ENCODE measurements around the gene ZNF282.
"Not testable (repeated sequence)": the region's sequence is repeated elsewhere in the genome, so short reads cannot be mapped to it uniquely, and the experiment has no call there.

Gene ZNF282

DNA sequence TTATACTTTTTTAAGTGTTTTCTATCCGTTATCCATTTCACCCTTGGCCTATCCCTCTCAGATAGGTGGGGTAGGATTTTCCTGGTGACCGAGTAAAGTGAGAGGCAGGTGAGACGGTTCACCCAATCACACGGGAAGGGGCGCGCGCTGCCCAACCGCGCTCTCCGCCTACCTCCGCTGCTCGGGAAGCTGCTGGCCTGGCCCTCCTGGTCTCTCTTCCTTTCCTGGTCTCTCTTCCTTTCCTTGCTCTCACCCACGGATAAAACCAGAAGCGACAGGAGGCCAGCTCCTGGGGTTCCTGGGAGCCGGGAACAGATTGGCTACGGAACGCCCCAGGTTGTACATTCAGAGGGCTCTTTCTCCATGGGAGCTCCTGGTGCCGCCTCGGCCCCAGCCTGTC lies 29.8 kb downstream of the ZNF282 start:
- DNase-seq (ENCODE audit: low spot score): no peak

DNA sequence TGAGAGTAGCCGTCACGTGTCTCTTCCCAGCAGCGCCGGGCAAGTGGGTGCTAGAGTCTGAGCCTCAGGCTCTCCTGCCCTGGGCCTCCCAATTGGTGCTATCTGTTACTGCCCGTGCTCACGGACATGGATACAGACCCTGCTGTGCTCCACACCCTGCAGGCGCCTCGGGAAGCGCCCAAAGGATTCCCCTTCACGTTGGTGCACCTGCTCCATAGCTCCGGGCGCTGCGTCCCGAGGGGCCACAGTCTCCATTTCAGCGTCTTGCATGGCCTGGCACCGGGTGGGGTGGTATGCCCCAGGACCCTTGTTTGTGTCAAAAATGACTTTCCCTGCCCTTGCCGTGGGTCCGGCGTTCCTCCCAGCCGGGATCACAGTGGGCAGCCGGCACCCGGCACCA lies 30.3 kb downstream of the ZNF282 start:
- DNase-seq (ENCODE audit: low spot score): no peak

DNA sequence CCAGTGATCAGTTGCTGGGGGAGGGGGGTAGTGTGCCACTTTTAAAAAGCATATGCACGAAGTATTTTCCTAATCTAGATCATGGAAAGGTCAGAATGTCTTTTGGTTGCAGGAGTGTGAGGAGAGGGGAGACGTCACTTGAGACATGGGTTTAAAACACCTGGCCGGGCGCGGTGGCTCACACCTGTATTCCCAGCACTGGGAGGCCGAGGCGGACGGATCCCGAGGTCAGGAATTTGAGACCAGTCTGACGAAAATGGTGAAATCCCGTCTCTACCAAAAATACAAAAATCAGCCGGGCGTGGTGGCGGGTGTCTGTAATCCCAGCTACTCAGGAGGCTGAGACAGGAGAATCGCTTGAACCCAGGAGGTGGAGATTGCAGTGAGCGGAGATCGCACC lies 31.0 kb downstream of the ZNF282 start:
- DNase-seq (ENCODE audit: low spot score): not testable (repeated sequence)

DNA sequence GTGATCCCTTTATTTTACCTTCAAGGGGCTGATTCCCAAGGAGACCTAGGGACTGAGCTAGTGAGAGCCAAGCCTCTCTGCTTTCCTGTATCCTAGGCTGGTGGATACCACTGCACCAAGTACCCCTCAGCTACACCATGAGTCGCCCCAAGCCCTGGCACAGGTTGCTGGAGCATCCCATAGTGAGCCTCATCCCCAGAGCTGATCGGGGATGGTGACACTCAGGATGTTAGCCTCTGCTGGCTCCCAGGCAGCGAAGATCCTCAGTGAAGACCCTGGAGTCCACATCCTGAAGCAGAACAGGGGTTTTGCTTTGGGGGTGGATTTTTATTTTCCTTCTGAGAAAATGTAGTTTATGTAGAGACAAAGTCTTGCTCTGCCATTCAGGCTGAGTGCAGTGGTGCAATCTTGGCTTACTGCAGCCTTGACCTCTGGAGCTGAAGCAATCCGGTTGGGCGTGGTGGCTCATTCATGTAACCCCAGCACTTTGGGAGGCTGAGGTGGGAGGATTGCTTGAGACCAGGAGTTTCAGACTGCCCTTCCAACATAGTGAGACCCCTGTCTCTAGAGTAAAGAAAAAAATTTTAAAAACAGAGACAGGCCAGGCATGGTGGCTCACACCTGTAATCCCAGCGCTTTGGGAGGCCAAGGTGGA lies 31.6 kb downstream of the ZNF282 start:
- DNase-seq (ENCODE audit: low spot score): no peak

GRCh38 chr7:149228831-149229471 lies 33.6 kb downstream of the ZNF282 start:
- no peak for DNase-seq (ENCODE audit: low spot score)

DNA sequence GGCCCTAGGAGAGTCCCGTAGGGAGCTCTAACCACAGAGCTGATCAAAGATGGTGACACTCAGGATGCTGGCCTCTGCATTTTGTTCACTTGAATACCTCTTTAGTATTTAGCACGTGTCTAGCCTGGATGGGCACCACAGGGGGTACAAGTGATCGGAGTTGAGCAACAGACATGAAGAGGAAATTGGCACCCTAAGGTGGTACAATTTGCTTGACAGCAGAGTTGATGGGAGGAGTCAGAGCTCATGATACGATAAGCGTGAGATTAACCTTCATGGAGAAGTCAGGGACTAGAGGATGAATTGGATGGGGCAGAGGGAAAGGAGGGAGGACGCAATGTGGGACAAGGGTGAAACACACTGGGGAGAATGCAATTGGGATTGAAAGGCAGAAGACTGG lies 34.2 kb downstream of the ZNF282 start:
- no peak for DNase-seq (ENCODE audit: low spot score)

DNA sequence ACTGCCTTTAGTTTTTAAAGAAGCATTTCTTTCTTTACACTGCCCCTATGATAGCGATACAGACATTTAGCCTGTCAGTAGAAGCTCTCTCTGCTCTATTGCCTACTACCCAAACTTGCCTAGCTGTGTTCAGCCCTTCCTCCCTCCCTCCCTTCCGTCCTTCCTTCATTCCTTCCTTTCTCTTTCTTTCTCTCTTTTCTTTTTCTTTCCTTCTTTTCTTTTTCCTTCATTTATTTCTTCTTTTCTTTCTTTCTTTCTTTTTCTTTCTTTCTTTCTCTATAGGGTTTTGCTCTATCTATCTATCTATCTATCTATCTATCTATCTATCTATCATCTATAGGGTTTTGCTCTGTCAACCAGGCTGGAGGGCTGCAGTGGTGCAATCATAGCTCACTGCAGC lies 37.0 kb downstream of the ZNF282 start:
- no peak for DNase-seq (ENCODE audit: low spot score)

DNA sequence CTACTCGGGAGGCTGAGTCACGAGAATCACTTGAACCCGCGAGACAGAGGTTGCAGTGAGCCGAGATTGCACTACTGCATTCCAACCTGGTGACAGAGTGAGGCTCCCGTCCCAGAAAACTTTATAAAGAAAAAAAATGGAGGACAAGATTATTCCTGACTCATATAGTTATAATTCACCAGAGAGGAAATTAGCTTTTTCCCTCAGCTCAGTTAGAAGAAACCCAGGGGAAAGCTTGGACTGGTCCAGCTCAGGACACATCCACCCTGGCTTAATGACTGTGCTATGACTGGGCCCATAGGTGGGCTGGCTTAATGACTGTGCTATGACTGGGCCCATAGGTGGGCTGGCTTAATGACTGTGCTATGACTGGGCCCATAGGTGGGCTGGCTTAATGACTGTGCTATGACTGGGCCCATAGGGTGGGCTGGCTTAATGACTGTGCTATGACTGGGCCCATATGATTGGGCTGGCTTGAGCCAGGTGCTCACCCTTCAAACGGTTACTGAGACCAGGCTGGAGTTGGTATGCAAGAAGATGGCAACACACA lies 38.4 kb downstream of the ZNF282 start:
- DNase-seq (ENCODE audit: low spot score): not testable (repeated sequence)

DNA sequence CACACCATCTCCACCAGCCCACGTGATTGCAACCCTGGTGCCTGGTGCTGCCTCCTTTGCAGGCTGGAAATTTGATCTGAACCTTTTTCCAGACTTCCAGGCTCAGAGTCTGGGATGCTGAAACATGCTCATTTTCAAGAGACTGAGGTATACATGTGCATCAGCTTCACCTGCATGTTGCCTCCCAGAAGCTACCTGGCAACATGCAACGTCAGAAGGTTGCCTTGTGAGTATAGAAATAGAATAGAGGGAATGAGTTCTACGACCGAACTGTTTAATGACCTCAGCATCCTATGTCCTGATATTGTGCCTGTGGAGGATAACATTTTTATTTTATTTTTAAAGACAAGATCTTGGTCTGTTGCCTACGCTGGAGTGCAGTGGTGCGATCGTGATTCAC lies 42.2 kb downstream of the ZNF282 start:
- no peak for DNase-seq (ENCODE audit: low spot score)

- DNase-seq (ENCODE audit: low spot score): no peak
These were observed 42.7 kb downstream of the ZNF282 start for GRCh38 chr7:149238051-149238450.

- DNase-seq (ENCODE audit: low spot score): peak; percentile 97
These were observed 44.2 kb downstream of the ZNF282 start, which contains the start of gene ZNF212 for GRCh38 chr7:149239345-149240143. ZNF212 (plus strand) TSS chr7:149239651; CDS start chr7:149239779, 128 bp downstream.

GRCh38 chr7:149240637-149241036 lies 45.3 kb downstream of the ZNF282 start:
- no peak for DNase-seq (ENCODE audit: low spot score)

- no peak for DNase-seq (ENCODE audit: low spot score)
These were observed 46.4 kb downstream of the ZNF282 start for GRCh38 chr7:149241696-149242095.

DNA sequence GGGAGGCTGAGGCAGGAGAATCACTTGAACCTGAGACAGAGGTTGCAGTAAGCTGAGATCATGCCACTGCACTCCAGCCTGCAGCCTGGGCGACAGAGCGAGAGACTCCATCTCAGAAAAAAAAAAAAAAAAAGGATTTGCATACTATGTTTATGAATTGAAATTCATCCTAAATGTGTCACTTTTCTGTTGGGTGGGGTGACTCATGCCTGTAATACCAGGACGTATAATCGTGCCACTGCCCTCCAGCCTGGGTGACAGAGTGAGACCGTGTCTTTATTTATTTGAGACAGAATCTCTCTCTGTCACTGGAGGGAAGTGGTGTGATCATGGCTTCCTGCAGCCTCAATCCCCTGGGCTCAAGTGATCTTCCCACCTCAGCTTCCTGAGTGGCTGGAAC lies 49.9 kb downstream of the ZNF282 start:
- no peak for DNase-seq (ENCODE audit: low spot score)

GRCh38 chr7:149245744-149246143 lies 50.4 kb downstream of the ZNF282 start:
- no peak for DNase-seq (ENCODE audit: low spot score)

- no peak for DNase-seq (ENCODE audit: low spot score)
These were observed 53.4 kb downstream of the ZNF282 start for GRCh38 chr7:149248777-149249176.

DNA sequence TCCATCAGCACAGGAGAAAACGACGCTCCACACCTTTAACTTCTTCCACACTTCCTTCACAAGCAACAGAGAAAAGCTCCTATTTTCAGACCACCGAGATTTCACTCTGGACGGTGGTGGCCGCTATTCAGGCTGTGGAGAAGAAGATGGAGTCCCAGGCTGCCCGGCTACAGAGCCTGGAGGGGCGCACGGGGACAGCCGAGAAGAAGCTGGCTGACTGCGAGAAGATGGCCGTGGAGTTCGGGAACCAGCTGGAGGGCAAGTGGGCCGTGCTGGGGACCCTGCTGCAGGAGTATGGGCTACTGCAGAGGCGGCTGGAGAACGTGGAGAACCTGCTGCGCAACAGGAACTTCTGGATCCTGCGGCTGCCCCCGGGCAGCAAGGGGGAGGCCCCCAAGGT lies 54.8 kb downstream of the ZNF282 start:
- not testable (repeated sequence) for DNase-seq (ENCODE audit: low spot score)

- not testable (repeated sequence) for DNase-seq (ENCODE audit: low spot score)
These were observed 56.2 kb downstream of the ZNF282 start for GRCh38 chr7:149251518-149251917.

GRCh38 chr7:149252378-149252777 lies 57.0 kb downstream of the ZNF282 start:
- DNase-seq (ENCODE audit: low spot score): no peak

DNA sequence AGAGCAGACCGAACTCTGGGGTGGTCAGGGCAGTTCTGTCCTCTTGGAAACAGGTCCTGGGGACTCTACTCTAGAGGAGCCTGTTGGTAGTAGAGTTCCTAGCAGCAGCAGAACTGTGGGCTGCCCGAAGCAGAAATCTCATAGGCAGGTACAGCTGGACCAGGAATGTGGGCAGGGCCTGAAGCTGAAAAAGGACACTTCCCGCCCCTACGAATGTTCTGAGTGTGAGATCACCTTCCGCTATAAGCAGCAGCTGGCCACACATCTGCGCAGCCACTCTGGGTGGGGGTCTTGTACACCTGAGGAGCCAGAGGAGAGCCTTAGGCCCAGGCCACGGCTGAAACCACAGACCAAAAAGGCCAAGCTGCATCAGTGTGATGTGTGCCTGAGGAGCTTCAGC lies 58.3 kb downstream of the ZNF282 start:
- DNase-seq (ENCODE audit: low spot score): no peak

GRCh38 chr7:149254181-149254858 lies 59.0 kb downstream of the ZNF282 start:
- DNase-seq (ENCODE audit: low spot score): no peak

- no peak for DNase-seq (ENCODE audit: low spot score)
These were observed 59.8 kb downstream of the ZNF282 start for GRCh38 chr7:149255174-149255573.

Measured in HuH-7.5 (cell line).